Gastroesophageal sphincter (tissue), 3 donors: Measurements from ENCODE around the gene ARHGAP28.
A peak's percentile ranks its signal among the peaks of the same experiment; 100 is the strongest.

Experiments used
- POLR2AphosphoS5 ChIP-seq: sonication (generic); formaldehyde crosslinking; IDR thresholded peaks from one replicate; pipeline ENCODE4 v1.6.1; 2017; ENCODE audit warnings: antibody characterized with exemption
- TF ChIP-seq, protein P1 (sequence below), 4 experiments: fragments of 200-600 bp in 2 of 4; fragments of 450-650 bp in 2 of 4; sonication (generic) in 1 of 4; IDR thresholded peaks; one replicate each; pipeline ENCODE4 v1.5.1; 2017 to 2019; ENCODE audit warnings: antibody characterized with exemption in 4 of 4, mild to moderate bottlenecking in 2 of 4, moderate library complexity in 2 of 4

DNA sequence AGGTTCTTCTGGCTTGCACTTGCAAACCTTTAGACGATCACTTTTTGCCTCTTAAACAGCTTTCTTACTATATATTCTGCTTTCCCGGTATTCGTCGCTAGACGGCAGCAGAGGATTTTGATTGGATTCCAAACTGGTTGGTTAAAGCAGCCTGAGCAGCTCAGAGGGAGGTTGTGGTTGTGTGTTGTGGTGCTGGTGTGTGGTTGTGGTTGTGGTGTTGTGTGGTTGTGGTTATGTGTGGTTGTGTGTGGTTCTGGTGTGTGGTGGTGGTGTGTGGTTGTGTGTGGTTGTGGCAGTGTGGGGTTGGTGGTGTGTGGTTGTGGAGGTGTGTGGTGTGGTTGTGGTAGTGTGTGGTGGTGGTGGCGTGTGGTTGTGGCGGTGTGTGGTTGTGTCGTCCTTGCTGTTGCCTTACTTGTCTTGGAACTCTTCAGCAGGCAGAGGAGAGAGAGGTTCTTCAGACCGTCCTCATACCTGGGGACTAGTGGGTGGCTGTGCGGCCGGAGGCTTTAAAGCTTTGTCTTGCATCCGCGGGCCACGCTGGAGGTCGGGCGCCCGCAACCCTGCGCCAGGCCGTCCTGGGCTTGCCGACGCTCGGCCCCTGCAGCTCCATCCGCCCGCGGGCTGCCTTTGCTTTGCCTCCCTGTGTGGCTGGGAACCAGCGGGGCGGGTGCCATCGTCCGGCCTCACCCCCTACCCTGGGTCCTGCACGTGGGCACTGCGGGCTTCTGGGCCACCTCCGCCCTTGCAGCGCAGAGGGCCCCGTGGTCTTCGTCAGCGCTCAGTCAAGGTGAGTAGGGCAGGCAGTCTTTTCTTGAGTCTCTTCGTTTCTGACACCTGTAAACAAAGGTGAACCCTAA, 190.8 kb downstream of the ARHGAP28 start:
- TF ChIP-seq, protein P1, sequence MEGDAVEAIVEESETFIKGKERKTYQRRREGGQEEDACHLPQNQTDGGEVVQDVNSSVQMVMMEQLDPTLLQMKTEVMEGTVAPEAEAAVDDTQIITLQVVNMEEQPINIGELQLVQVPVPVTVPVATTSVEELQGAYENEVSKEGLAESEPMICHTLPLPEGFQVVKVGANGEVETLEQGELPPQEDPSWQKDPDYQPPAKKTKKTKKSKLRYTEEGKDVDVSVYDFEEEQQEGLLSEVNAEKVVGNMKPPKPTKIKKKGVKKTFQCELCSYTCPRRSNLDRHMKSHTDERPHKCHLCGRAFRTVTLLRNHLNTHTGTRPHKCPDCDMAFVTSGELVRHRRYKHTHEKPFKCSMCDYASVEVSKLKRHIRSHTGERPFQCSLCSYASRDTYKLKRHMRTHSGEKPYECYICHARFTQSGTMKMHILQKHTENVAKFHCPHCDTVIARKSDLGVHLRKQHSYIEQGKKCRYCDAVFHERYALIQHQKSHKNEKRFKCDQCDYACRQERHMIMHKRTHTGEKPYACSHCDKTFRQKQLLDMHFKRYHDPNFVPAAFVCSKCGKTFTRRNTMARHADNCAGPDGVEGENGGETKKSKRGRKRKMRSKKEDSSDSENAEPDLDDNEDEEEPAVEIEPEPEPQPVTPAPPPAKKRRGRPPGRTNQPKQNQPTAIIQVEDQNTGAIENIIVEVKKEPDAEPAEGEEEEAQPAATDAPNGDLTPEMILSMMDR (IDR thresholded peaks at IDR 0.05), result peak in 3 of 4 experiments; percentile 40 to 56 (median 44)
- TF ChIP-seq POLR2AphosphoS5, result no peak
